ENCODE results near the gene STK35.
A peak's percentile ranks its signal among the peaks of the same experiment; 100 is the strongest.

The STK35 gene

DNA sequence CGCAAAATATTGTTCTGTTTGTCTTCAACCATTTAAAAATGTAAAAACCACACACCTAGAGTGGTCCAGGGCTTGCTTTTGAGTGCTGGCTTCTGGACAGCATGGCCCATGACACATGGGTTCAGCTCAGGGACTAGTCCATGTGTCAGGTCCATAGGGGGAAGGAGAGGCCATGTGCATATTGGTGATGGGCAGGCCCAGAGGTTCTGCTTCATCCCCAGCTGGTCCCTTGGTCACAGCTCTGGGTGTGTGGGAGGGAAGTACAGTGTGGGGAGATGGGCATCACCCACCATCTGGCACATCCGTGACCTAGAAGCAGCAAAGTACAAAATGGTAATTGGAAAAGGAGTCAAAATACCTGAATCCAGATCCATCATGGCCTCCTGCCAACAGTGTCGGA is 50.7 kb downstream of the STK35 start:
- Mint-ChIP-seq H3K4me3 (no peak overlapping the region), H3K4me1 (peaks cover 20% of the 10 kb centered on the region)
- TF ChIP-seq, protein P1, sequence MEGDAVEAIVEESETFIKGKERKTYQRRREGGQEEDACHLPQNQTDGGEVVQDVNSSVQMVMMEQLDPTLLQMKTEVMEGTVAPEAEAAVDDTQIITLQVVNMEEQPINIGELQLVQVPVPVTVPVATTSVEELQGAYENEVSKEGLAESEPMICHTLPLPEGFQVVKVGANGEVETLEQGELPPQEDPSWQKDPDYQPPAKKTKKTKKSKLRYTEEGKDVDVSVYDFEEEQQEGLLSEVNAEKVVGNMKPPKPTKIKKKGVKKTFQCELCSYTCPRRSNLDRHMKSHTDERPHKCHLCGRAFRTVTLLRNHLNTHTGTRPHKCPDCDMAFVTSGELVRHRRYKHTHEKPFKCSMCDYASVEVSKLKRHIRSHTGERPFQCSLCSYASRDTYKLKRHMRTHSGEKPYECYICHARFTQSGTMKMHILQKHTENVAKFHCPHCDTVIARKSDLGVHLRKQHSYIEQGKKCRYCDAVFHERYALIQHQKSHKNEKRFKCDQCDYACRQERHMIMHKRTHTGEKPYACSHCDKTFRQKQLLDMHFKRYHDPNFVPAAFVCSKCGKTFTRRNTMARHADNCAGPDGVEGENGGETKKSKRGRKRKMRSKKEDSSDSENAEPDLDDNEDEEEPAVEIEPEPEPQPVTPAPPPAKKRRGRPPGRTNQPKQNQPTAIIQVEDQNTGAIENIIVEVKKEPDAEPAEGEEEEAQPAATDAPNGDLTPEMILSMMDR (IDR thresholded peaks at IDR 0.05; ENCODE audit: unreplicated experiment in 3 of 3): no peak

DNA sequence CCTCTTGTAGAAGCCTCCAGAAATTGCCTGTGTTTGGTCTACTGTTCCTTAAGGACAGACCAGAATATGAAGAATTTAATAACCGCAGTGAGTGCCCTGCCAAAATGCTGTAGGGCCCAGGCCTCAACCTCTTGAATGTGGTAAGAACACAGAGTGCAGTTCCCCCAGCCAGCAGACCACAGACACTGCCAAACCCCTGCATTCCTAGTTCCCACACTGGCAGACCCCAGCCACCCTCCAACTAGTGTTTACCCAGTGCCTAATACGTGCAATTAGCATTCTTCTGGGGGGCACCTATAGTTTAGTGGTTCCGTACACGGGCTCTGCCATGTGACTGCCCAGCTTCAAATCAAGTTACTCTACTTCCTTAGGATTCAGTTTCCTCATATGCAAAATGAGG is 51.7 kb downstream of the STK35 start:
- TF ChIP-seq, protein P1 (IDR thresholded peaks at IDR 0.05; ENCODE audit: unreplicated experiment in 3 of 3): no peak
- Mint-ChIP-seq H3K27me3 (ENCODE audit: low read depth) (no peaks in the 10 kb centered on the region), H3K36me3 (ENCODE audit: low read depth) (peaks cover 12% of the 10 kb centered on the region), H3K4me3 (no peak overlapping the region), H3K9me3 (no peaks in the 10 kb centered on the region), H3K4me1 (peaks cover 20% of the 10 kb centered on the region), H3K27ac (no peak overlapping the region)

More for the DNA sequence above, 50.7 kb downstream of the STK35 start:
- H3K36me3 Mint-ChIP-seq (ENCODE audit: low read depth): peaks cover 14% of the 10 kb centered on the region
- H3K9me3 Mint-ChIP-seq: no peaks in the 10 kb centered on the region
- H3K27me3 Mint-ChIP-seq (ENCODE audit: low read depth): no peaks in the 10 kb centered on the region
- H3K27ac Mint-ChIP-seq: peak overlapping the region in 1 of 3 experiments; percentile 23

DNA sequence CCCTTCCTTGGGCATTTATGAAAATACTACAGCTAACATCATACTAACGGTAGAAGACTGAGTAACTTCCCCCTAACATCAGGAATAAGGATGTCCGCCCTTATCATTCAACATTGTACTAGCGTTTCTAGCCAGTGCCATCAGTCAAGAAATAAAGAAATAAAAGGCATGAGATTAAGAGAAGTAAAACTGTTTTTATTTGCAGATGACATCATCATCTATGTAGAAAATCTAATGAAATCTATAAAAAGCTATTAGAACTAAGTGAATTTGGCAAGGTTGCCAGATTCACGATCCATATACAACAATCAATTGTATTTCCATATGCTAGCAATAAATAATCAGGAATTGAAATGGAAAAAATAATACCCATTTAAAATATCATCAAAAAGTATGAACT is 54.6 kb downstream of the STK35 start:
- no peak overlapping the region for H3K27ac Mint-ChIP-seq
- TF ChIP-seq, protein P1 (IDR thresholded peaks at IDR 0.05; ENCODE audit: unreplicated experiment in 3 of 3): no peak
- no peaks in the 10 kb centered on the region for H3K27me3 Mint-ChIP-seq (ENCODE audit: low read depth)
- peaks cover 18% of the 10 kb centered on the region for H3K4me1 Mint-ChIP-seq
- H3K4me3 Mint-ChIP-seq: no peak overlapping the region
- H3K9me3 Mint-ChIP-seq: no peaks in the 10 kb centered on the region
- H3K36me3 Mint-ChIP-seq (ENCODE audit: low read depth): no peaks in the 10 kb centered on the region

DNA sequence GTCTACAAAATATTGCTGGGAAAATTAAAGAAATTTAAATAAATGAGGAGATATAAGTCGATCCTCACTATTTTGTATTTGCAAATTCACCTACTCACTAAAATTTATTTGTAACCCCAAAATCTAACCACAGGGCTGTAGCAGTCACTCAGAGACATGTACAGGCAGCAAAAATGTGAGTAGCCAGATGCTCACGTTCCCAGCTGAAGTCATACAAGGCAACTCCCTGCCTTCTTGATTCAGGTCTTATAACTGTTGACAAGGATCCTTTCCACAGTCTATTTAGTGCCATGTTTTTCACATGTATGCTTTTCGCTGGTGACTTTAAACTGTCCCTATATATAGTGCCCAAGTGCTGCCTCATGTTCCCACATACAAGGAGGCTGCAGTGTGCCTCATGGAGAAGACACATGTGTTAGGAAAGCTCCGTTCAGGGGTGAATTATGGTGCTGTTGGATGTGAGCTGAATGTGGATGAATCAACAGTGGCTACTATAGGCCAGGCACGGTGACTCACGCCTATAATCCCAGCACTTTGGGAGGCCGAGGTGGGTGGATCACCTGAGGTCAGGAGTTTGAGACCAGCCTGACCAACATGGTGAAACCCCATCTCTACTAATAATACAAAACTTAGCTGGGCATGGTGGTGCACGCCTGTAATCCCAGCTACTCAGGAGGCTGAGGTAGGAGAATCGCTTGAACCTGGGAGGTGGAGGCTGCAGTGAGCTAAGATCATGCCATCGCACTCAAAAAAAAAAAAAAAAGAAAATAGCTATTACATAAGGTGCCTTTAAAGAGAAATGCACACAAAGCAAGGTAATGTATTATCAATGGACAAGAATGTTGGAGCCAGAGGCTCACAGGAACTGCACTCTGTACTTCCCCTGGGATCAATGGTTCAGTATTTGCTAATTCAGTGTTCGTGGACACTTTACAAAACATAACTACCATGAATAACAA is 55.3 kb downstream of the STK35 start:
- no peaks in the 10 kb centered on the region for H3K36me3 Mint-ChIP-seq (ENCODE audit: low read depth)
- H3K4me1 Mint-ChIP-seq: peaks cover 11% of the 10 kb centered on the region
- no peak overlapping the region for H3K4me3 Mint-ChIP-seq
- TF ChIP-seq, protein P1 (IDR thresholded peaks at IDR 0.05; ENCODE audit: unreplicated experiment in 3 of 3): no peak
- no peak overlapping the region for H3K27ac Mint-ChIP-seq
- H3K27me3 Mint-ChIP-seq (ENCODE audit: low read depth): no peaks in the 10 kb centered on the region
- H3K9me3 Mint-ChIP-seq: no peaks in the 10 kb centered on the region

DNA sequence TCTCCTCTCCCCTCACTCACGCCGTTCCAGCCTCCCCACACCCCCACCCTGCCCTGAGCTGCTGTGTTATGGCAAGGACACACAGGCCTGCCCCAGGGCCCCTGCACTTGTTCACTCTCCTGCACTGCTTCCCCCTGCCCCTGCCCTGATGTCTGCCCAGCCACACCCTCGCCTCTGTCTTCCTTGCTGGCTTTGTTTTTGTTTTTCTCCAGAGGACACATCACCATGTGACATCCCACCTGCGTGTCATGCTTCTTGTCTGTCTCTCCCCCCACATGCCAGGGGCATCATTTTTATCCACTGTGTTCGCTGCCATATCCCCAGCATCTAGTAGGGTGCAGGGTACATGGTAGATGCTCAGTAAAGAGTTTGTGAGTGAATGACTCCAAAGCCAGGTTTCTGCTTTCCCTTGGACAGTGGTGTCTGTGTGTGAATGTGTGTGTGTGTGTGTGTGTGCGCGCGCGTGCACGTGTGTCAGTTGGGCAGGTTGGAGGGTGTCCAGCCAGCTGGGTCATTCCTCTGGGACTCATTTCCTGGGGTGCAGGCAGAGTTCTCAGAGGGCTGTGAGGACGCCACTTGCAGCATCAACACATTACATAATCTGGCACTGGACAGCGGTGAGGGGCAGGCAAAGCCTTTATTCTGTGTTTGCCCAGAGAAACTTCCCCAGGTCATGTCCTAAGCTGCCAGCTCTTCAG is 60.6 kb downstream of the STK35 start:
- Mint-ChIP-seq H3K9me3 (no peaks in the 10 kb centered on the region), H3K27me3 (ENCODE audit: low read depth) (peaks cover 23% of the 10 kb centered on the region), H3K27ac (no peak overlapping the region), H3K36me3 (ENCODE audit: low read depth) (no peaks in the 10 kb centered on the region), H3K4me3 (no peak overlapping the region), H3K4me1 (no peaks in the 10 kb centered on the region)
- TF ChIP-seq, protein P1 (IDR thresholded peaks at IDR 0.05; ENCODE audit: unreplicated experiment in 3 of 3): no peak
